Activated CD8-positive, alpha-beta memory T cell treated with anti-CD3 and anti-CD28 coated beads, Interleukin-2, amount 10 ng/mL, durations not matched to agents 7 days and 5 days (primary cell): ENCODE results near the gene IRX3. TPM values are rescaled to one million over a fixed set of nuclear protein-coding genes. Genes with fewer than 3 reads are reported as not detected.
A peak's percentile ranks its signal among the peaks of the same experiment; 100 is the strongest.
"Not testable (repeated sequence)": the region's sequence is repeated elsewhere in the genome, so short reads cannot be mapped to it uniquely, and the experiment has no call there.

ENCODE experiments used
- ATAC-seq: fragments of 150-1000 bp; cut with Tn5 transposase; one replicate; pipeline ENCODE4 v1.10.0; 2021; ENCODE audit warnings: moderate library complexity
- CTCF ChIA-PET: fragments of 350-600 bp; sonication (Branson Sonifier 250); formaldehyde crosslinking; loops from one replicate; lab custom pipeline; 2021; ENCODE audit warnings: antibody characterized with exemption; lab: Charles Lee
- DNase-seq: peaks from one replicate; pipeline ENCODE4 v3.0.0-alpha.2; 2020
- H3K27ac Mint-ChIP-seq: one replicate; pipeline ENCODE4 v1.8.0; 2021; ENCODE audit warnings: mild to moderate bottlenecking, mixed read lengths
- H3K27me3 Mint-ChIP-seq: one replicate; pipeline ENCODE4 v1.8.0; 2021; ENCODE audit warnings: mixed read lengths
- H3K36me3 Mint-ChIP-seq: one replicate; pipeline ENCODE4 v1.8.0; 2021; ENCODE audit warnings: mild to moderate bottlenecking, mixed read lengths
- H3K4me1 Mint-ChIP-seq: one replicate; pipeline ENCODE4 v1.8.0; 2021; ENCODE audit warnings: mixed read lengths
- H3K4me3 Mint-ChIP-seq: one replicate; pipeline ENCODE4 v1.8.0; 2021; ENCODE audit warnings: mild to moderate bottlenecking, moderate library complexity, mixed read lengths
- H3K9me3 Mint-ChIP-seq: one replicate; pipeline ENCODE4 v1.8.0; 2022; ENCODE audit warnings: low read depth, mixed read lengths
- total RNA-seq, 2 experiments: library from RNA; stranded (reverse); gene quantifications; one replicate each; pipeline ENCODE4 v1.2.3, GENCODE V29; 2021

Gene IRX3
- total RNA-seq, 2 experiments from 2014 or later: 0.12 to 0.47 TPM

DNA sequence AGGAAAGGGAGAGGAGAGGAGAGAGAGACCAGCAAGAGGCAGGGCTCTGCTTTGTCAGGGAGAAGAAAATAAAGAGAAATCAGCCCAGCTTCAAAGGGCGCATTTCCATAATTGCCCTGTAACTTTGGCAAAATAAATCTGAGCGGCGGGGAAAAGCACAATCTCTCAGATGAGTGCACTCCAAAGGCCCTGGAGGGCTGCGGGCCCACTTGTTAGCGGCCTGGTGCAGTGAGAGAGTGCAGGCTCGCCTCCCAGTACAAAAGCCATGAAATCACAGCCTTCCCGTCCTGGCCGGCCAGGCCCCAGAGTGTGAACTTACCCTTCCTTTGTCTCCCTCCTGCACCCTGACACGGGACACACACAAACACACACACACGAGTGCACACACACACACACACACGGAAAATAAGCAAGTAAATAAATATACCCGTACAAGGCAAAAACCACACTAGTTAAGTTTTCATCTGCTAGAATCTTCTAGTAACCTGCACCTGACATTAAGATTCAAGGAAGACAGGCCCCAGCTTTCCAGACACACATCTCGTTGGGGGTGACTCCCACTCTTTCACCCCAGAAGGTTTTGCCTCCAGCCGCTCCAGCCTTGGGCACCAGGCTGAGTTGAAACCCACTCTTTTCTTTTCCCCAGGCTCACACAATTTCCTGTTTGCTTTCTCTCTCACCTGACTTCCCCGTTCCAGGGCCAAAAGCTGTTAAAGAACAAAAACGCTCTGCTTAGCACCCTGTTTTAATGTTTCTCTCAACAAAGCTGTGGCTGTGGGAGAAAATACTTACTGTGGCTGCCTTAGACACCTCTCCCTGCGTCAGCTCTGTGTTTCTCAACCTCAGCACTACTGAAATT is 8.5 kb downstream of the IRX3 start:
- DNase-seq (no peak), ATAC-seq (no peak)
- H3K27ac Mint-ChIP-seq: no peak overlapping the region
- peaks cover under 1% of the 10 kb centered on the region for H3K36me3 Mint-ChIP-seq
- H3K9me3 Mint-ChIP-seq: no peaks in the 10 kb centered on the region
- H3K27me3 Mint-ChIP-seq: peaks cover 43% of the 10 kb centered on the region
- peaks cover 1% of the 10 kb centered on the region for H3K4me1 Mint-ChIP-seq
- H3K4me3 Mint-ChIP-seq: no peak overlapping the region
- CTCF ChIA-PET: no interaction called here

DNA sequence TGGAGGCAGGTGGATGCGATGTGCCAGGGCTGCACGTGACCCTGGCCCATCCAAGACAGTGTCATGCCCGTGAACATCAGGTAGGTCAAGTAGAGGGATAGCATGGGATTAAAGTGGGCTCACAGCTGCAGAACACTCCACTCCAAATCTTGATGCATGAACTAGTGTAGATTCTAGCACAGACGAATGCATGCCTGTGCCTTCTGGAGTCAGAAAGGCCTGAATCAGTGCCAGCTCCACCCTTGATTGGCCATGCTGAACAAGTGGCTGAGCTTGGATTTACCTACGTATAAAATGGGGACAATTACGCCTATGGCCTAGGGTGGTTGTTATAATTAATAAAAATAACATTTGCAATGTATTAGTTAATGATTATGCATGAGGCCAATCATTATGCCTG is 10.6 kb downstream of the IRX3 start:
- no peaks in the 10 kb centered on the region for H3K9me3 Mint-ChIP-seq
- CTCF ChIA-PET: interaction anchor here (1.2 kb wide), 1 partner anchor 726 kb away, joined by 3 read pairs; no protein-coding TSS in a partner anchor
- H3K4me3 Mint-ChIP-seq: no peak overlapping the region
- no peak for ATAC-seq
- no peaks in the 10 kb centered on the region for H3K4me1 Mint-ChIP-seq
- no peak for DNase-seq
- H3K27me3 Mint-ChIP-seq: peaks cover 26% of the 10 kb centered on the region
- no peaks in the 10 kb centered on the region for H3K36me3 Mint-ChIP-seq
- H3K27ac Mint-ChIP-seq: no peak overlapping the region

DNA sequence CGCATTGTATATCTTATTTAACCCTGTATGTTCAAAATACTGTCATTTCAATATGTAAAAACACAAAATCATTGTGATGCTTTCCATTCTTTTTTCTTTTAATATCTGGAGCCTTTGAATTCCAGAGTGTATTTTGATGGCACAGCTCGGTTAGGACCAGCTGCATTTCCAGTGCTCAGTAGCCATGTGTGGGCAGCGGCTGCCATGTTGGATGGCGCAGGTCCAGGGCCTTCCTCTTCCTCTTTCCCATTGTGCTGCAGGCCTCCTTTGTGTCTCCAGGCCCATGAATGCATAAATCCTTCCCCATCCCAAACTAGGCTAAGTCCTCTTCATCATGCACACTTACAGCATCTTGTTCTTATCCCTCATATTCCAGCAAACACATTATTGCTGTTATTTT is 13.0 kb downstream of the IRX3 start:
- DNase-seq: no peak
- Mint-ChIP-seq H3K4me1 (no peaks in the 10 kb centered on the region), H3K27me3 (peaks cover 6% of the 10 kb centered on the region), H3K4me3 (no peak overlapping the region), H3K9me3 (no peaks in the 10 kb centered on the region), H3K36me3 (no peaks in the 10 kb centered on the region), H3K27ac (no peak overlapping the region)
- no peak for ATAC-seq
- CTCF ChIA-PET: no interaction called here

DNA sequence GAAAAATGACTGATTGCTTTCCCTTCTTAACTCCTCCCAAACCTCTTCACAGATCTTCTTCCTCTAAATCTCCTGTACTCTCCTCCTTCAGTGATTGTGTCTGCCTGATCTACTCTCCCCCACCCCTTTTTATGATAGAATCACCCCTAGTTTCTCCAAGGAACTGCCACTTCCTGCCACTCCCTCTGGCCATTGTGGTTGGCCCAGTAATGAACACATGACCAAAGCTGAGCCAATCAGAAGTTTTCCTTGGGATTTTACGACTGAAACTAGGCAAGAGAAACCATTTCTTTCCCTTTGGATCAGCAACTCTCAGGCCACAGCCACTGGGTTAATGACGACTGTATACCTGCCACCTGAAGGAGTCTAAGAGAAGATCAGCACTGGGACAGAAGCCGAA is 15.9 kb downstream of the IRX3 start:
- CTCF ChIA-PET: no interaction called here
- H3K4me1 Mint-ChIP-seq: no peaks in the 10 kb centered on the region
- DNase-seq: no peak
- no peak overlapping the region for H3K27ac Mint-ChIP-seq
- H3K27me3 Mint-ChIP-seq: peaks cover 3% of the 10 kb centered on the region
- no peak for ATAC-seq
- H3K36me3 Mint-ChIP-seq: no peaks in the 10 kb centered on the region
- H3K4me3 Mint-ChIP-seq: no peak overlapping the region
- no peaks in the 10 kb centered on the region for H3K9me3 Mint-ChIP-seq

DNA sequence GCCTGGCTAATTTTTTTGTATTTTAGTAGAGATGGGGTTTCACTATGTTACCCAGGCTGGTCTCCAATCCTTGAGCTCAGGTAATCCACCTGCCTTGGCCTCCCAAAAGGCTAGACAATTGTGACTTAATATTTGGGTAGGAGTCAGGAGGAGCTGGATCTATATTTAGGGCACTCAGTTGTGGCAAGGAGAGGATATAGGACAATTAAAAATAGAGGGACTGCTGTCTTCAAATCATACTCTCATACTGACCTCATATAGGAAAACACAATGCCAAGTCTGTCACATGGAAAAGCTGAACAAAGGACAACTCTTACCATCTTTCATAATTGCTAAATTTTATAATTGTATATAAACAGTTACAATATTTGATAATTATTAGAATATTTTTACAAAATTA is 17.1 kb downstream of the IRX3 start:
- Mint-ChIP-seq H3K9me3 (no peaks in the 10 kb centered on the region), H3K4me3 (no peak overlapping the region), H3K36me3 (no peaks in the 10 kb centered on the region), H3K27ac (no peak overlapping the region), H3K27me3 (peaks cover 5% of the 10 kb centered on the region), H3K4me1 (no peaks in the 10 kb centered on the region)
- ATAC-seq (no peak), DNase-seq (no peak)
- CTCF ChIA-PET: no interaction called here

DNA sequence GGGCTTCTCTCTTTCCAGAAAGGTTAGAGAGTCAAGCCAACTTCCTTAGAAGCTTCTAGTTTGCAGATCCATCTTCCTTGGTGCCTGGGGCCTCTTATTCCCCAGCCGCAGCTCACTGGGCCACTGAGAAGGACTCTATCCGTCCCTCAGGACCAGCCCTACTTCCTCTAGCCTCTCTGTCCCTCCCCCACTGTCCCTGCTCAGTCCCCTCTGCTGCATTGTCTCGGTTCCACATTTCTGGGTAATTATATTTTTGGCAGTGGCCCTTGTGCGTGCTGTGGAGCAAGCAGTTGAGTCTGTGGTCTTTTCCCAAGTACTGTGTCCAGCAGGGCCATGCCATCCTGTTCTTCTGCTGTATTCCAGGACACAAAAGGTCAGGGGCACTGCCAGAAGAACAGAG is 17.8 kb downstream of the IRX3 start:
- Mint-ChIP-seq H3K27ac (no peak overlapping the region), H3K36me3 (no peaks in the 10 kb centered on the region), H3K27me3 (peaks cover 6% of the 10 kb centered on the region), H3K9me3 (no peaks in the 10 kb centered on the region), H3K4me1 (no peaks in the 10 kb centered on the region), H3K4me3 (no peak overlapping the region)
- ATAC-seq: no peak
- DNase-seq: no peak
- CTCF ChIA-PET: no interaction called here

DNA sequence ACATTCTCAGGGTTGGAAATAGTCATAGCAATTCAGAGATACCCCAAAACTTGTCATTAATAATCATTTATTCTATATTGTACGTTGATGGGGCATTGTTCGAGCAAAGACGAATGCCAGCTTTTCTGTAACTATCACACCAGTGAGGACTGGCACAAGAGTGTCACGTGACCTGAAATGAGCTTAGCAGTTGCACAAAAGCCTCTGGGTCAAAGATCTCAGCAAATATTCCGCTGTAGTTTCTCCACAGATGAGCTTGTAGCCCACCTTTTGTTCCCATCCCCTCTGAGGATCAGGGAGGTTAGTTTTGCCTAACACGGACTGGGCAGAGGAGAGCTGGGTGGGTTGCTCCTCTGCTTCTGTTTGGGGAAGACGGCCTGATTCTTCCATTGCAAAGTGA is 18.2 kb downstream of the IRX3 start:
- H3K27ac Mint-ChIP-seq: no peak overlapping the region
- DNase-seq (no peak), ATAC-seq (no peak)
- no peaks in the 10 kb centered on the region for H3K36me3 Mint-ChIP-seq
- H3K4me3 Mint-ChIP-seq: no peak overlapping the region
- H3K9me3 Mint-ChIP-seq: no peaks in the 10 kb centered on the region
- peaks cover 7% of the 10 kb centered on the region for H3K27me3 Mint-ChIP-seq
- CTCF ChIA-PET: no interaction called here
- no peaks in the 10 kb centered on the region for H3K4me1 Mint-ChIP-seq

DNA sequence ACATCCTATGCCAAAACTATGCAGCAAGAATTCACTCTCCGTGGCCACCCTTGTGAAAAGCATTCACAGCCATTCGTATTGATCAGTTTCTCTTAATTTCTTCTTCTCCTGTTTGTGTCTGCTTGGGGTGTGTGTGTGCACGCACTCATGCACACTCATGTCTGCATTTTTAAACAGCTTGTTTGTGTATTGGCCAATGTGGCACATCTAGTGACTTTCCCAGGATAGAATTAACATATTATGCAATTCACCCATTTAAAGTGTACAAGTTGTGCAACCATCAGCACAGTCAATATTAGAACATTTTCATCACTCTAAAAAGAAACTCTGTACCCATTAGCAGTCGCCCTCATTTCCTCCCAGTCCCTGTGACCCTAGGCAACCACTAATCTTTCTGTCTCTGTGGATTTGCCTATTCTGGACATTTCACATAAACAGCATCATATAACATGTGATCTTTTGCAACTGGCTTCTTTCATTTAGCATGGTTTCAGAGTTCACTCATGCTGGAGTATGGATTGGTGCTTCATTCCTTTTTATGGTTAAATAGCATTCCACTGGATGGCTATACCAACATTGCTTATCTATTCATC is 20.1 kb downstream of the IRX3 start:
- no peak overlapping the region for H3K4me3 Mint-ChIP-seq
- H3K36me3 Mint-ChIP-seq: no peaks in the 10 kb centered on the region
- DNase-seq (peak; percentile 26), ATAC-seq (no peak)
- no peak overlapping the region for H3K27ac Mint-ChIP-seq
- no peaks in the 10 kb centered on the region for H3K4me1 Mint-ChIP-seq
- peaks cover 8% of the 10 kb centered on the region for H3K27me3 Mint-ChIP-seq
- CTCF ChIA-PET: no interaction called here
- H3K9me3 Mint-ChIP-seq: no peaks in the 10 kb centered on the region

DNA sequence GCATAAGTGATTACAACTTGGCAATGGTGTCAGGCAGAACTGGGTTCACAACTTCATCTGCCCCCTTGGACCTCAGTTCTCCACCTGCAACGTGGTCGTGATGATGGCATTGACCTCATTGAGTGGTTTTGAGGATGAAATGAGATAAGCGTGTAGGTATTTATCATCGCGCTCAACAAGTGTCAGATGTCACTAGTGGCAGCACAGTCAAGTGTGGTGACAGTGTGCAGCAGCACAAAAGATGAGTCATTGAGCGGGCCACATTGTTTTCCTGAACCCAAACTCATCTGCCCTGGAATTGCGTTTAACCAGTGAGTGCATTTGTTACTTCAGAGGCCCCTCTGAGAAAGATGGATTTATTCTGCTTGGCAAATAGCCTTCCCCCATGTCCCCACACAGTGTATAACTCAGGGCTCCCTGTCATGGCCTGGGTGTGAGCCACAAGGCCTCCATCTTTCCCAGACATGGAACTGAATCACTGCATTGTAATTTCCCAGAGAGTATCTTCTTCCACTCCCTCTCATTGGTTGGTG is 20.9 kb downstream of the IRX3 start:
- H3K27me3 Mint-ChIP-seq: peaks cover 8% of the 10 kb centered on the region
- peak; percentile 12 for DNase-seq
- H3K4me1 Mint-ChIP-seq: no peaks in the 10 kb centered on the region
- H3K36me3 Mint-ChIP-seq: no peaks in the 10 kb centered on the region
- H3K27ac Mint-ChIP-seq: no peak overlapping the region
- no peak for ATAC-seq
- H3K9me3 Mint-ChIP-seq: no peaks in the 10 kb centered on the region
- CTCF ChIA-PET: no interaction called here
- H3K4me3 Mint-ChIP-seq: no peak overlapping the region

DNA sequence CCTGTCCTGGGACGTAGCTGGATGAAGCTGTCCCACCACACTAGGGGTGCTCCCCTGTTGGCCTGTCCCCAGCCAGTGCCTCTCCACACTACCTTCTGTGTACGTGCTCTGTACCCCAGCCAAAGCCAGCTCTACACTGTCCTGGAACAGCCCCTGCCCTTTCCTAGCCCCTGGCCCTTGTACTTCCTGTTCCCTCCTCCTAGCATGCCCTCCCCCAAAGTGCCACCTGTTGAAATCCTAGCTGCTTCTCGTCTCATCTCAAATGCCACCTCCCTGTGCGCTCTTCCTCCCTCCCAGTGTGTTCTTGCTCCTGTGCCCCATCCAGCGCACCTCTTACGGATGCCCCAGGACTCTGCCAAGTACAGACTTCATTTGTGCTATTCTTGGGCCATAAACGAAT is 33.5 kb downstream of the IRX3 start:
- Mint-ChIP-seq H3K4me3 (no peak overlapping the region), H3K9me3 (no peaks in the 10 kb centered on the region), H3K36me3 (no peaks in the 10 kb centered on the region), H3K4me1 (no peaks in the 10 kb centered on the region), H3K27me3 (no peaks in the 10 kb centered on the region), H3K27ac (no peak overlapping the region)
- ATAC-seq (no peak), DNase-seq (no peak)
- CTCF ChIA-PET: no interaction called here

DNA sequence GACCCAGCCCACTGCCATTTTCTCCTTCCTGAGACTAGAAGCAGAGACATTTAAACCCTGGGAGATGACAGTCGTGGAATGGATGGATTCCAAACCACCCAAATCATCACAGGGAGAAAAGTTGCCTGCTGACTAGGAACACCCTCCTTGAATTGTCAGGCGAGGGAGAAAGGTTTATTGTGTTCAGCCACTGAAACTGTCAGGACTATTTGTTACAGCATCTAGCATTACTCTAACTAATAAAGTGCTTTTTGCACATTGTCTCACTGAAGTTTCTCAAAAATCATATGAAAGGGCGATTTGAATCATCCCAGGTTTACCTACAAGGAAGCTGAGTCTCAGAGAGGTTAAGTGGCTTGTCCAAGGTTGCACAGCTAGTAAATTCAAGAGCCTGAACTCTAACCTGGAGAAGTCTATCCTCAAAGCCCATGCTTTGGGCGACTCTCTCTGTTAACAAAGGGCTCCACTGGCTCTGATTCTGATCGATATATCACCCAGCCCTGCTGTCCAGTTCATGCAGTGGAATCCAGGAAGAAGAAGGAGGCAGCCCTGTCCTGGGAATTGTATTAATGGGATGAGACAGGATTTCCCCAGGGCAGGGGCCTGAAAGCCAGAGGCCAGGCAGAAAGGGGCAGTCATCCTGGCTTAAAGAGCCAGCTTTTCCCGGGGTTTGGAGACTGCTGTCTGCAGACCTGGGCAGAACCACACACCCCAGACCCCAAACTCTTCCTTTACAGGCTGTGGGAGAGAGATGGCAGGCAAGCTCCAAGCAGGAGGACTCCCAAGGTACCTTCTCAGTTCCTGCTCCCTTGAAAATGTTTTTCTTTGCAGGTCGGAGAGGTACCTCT is 37.5 kb downstream of the IRX3 start:
- no peaks in the 10 kb centered on the region for H3K27me3 Mint-ChIP-seq
- CTCF ChIA-PET: no interaction called here
- no peak overlapping the region for H3K4me3 Mint-ChIP-seq
- H3K27ac Mint-ChIP-seq: no peak overlapping the region
- no peaks in the 10 kb centered on the region for H3K36me3 Mint-ChIP-seq
- no peak for DNase-seq
- peaks cover 3% of the 10 kb centered on the region for H3K9me3 Mint-ChIP-seq
- ATAC-seq: no peak
- no peaks in the 10 kb centered on the region for H3K4me1 Mint-ChIP-seq

DNA sequence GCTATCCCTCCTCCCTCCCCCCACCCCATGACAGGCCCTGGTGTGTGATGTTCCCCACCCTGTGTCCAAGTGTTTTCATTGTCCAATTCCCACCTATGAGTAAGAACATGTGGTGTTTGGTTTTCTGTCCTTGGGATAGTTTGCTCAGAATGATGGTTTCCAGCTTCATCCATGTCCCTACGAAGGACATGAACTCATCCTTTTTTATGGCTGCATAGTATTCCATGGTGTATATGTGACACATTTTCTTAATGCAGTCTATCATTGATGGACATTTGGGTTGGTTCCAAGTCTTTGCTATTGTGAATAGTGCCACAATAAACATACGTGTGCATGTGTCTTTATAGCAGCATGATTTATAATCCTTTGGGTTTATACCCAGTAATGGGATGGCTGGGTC is 38.9 kb downstream of the IRX3 start:
- DNase-seq, H3K4me1 Mint-ChIP-seq, ATAC-seq, H3K27me3 Mint-ChIP-seq, H3K27ac Mint-ChIP-seq, H3K36me3 Mint-ChIP-seq, H3K4me3 Mint-ChIP-seq, CTCF ChIA-PET, H3K9me3 Mint-ChIP-seq: not testable (repeated sequence)

DNA sequence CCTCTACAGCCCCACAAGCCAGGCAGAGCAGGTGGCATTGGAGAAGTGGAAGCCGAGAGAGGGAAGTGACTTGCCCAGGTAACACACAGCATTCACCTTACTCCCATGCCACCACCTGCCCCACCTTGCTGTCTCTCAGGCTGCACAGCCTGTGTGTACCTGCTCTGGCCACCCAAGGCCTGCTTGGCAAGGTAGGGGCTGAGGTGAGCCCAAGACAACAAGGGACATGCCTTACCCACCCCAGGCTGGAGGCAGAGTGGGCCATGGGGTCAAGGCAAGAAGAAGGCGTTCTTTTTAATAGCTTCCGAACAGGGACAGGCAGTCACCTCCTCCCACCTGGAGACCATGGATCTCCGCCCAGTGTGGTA is 40.1 kb downstream of the IRX3 start:
- Mint-ChIP-seq H3K4me3 (no peak overlapping the region), H3K27ac (no peak overlapping the region), H3K27me3 (peaks cover 4% of the 10 kb centered on the region), H3K36me3 (no peaks in the 10 kb centered on the region), H3K9me3 (peaks cover 3% of the 10 kb centered on the region), H3K4me1 (no peaks in the 10 kb centered on the region)
- CTCF ChIA-PET: no interaction called here
- ATAC-seq (no peak), DNase-seq (no peak)
